Neural progenitor cell (in vitro differentiated cells): Measurements from ENCODE around the gene APOBEC3G. TPM values are rescaled to one million over a fixed set of nuclear protein-coding genes. Genes with fewer than 3 reads are reported as not detected.

Experiments used
- DNase-seq: peaks from one replicate; pipeline ENCODE4 v3.0.0-alpha.2; 2016; ENCODE audit warnings: low spot score
- H2AFZ ChIP-seq: fragments of 200-600 bp; sonication (generic); replicated peaks from 2 replicates; pipeline ENCODE4 v1.6.1; 2016; ENCODE audit warnings: antibody characterized with exemption
- H3F3A ChIP-seq: fragments of 200-600 bp; sonication (generic); 2 replicates; pipeline ENCODE4 v1.6.1; 2016; ENCODE audit warnings: antibody characterized with exemption, low read depth
- H3K27ac ChIP-seq: fragments of 200-600 bp; sonication (generic); 2 replicates; pipeline ENCODE4 v1.5.1; 2016; ENCODE audit warnings: mild to moderate bottlenecking
- H3K27me3 ChIP-seq: fragments of 200-600 bp; sonication (generic); 2 replicates; pipeline ENCODE4 v1.6.1; 2016; ENCODE audit warnings: mild to moderate bottlenecking, moderate library complexity
- H3K36me3 ChIP-seq: fragments of 200-600 bp; sonication (generic); 2 replicates; pipeline ENCODE4 v1.5.1; 2016
- H3K4me1 ChIP-seq: fragments of 200-600 bp; sonication (generic); 2 replicates; pipeline ENCODE4 v1.6.1; 2016; ENCODE audit warnings: mixed run types
- H3K4me2 ChIP-seq: fragments of 200-600 bp; sonication (generic); 2 replicates; pipeline ENCODE4 v1.6.1; 2016
- H3K4me3 ChIP-seq: fragments of 200-600 bp; sonication (generic); 2 replicates; pipeline ENCODE4 v1.5.1; 2016
- H3K79me2 ChIP-seq: fragments of 200-600 bp; sonication (generic); 2 replicates; pipeline ENCODE4 v1.6.1; 2016; ENCODE audit warnings: low read depth
- H3K9ac ChIP-seq: fragments of 200-600 bp; sonication (generic); 2 replicates; pipeline ENCODE4 v1.6.1; 2016
- H3K9me3 ChIP-seq: fragments of 200-600 bp; sonication (generic); 2 replicates; pipeline ENCODE4 v1.5.1; 2016; ENCODE audit warnings: low read depth
- H4K20me1 ChIP-seq: fragments of 200-600 bp; sonication (generic); 2 replicates; pipeline ENCODE4 v1.6.1; 2016; ENCODE audit warnings: low read depth
- H3K27ac Mint-ChIP-seq: 3 replicates; pipeline ENCODE4 v1.8.0; 2021; ENCODE audit warnings: mixed read lengths
- H3K27me3 Mint-ChIP-seq: 2 replicates; pipeline ENCODE4 v1.8.0; 2022; ENCODE audit warnings: low read depth, mild to moderate bottlenecking, inconsistent platforms, moderate library complexity, mixed read lengths; ENCODE audit not compliant: insufficient read depth
- H3K36me3 Mint-ChIP-seq: 3 replicates; pipeline ENCODE4 v1.8.0; 2021; ENCODE audit warnings: mixed read lengths
- H3K4me1 Mint-ChIP-seq: 3 replicates; pipeline ENCODE4 v1.8.0; 2021; ENCODE audit warnings: mixed read lengths
- H3K4me3 Mint-ChIP-seq: 3 replicates; pipeline ENCODE4 v1.8.0; 2021; ENCODE audit warnings: mild to moderate bottlenecking, moderate library complexity, mixed read lengths
- H3K9me3 Mint-ChIP-seq: 3 replicates; pipeline ENCODE4 v1.8.0; 2020; ENCODE audit warnings: mixed read lengths
- EZH2 ChIP-seq: fragments of 200-600 bp; sonication (generic); IDR thresholded peaks from 2 replicates; pipeline ENCODE4 v1.6.1; 2017; ENCODE audit warnings: antibody characterized with exemption, mild to moderate bottlenecking, moderate library complexity
- EZH2phosphoT487 ChIP-seq: fragments of 200-600 bp; sonication (generic); IDR thresholded peaks from 2 replicates; pipeline ENCODE4 v1.6.1; 2017; ENCODE audit warnings: antibody characterized with exemption
- total RNA-seq: library from RNA; depleted of rRNA; stranded (reverse); fragments of >200 nt; gene quantifications from 2 replicates; pipeline ENCODE4 v1.2.3, GENCODE V29; 2015; ENCODE audit warnings: low replicate concordance
- TF ChIP-seq, protein P1 (sequence below): fragments of 200-600 bp; sonication (generic); IDR thresholded peaks from 2 replicates; pipeline ENCODE4 v1.5.1; 2017; ENCODE audit warnings: antibody characterized with exemption, mild to moderate bottlenecking

Gene APOBEC3G
- total RNA-seq, 1 donor from 2014 or later: 0.30 TPM

GRCh38 chr22:39122772-39123470 lies 45.8 kb downstream of the APOBEC3G start:
- H3K9me3 Mint-ChIP-seq: no peaks in the 10 kb centered on the region
- no peaks in the 10 kb centered on the region for H3K36me3 ChIP-seq
- no peaks in the 10 kb centered on the region for H3F3A ChIP-seq
- no peaks in the 10 kb centered on the region for H3K27me3 ChIP-seq
- H3K4me3 Mint-ChIP-seq: peak overlapping the region; percentile 15
- H3K4me2 ChIP-seq: no peak overlapping the region
- H3K4me3 ChIP-seq: no peak overlapping the region
- no peaks in the 10 kb centered on the region for H4K20me1 ChIP-seq
- peaks cover 11% of the 10 kb centered on the region for H3K27me3 Mint-ChIP-seq
- H3K9me3 ChIP-seq: no peaks in the 10 kb centered on the region
- H2AFZ ChIP-seq: no peak overlapping the region
- H3K79me2 ChIP-seq: no peaks in the 10 kb centered on the region
- no peaks in the 10 kb centered on the region for H3K36me3 Mint-ChIP-seq
- no peak overlapping the region for H3K27ac ChIP-seq
- no peak overlapping the region for H3K9ac ChIP-seq
- no peak for DNase-seq
- H3K4me1 ChIP-seq: peaks cover 5% of the 10 kb centered on the region
- H3K27ac Mint-ChIP-seq: no peak overlapping the region
- peaks cover 17% of the 10 kb centered on the region for H3K4me1 Mint-ChIP-seq
- TF ChIP-seq EZH2phosphoT487 (no peak), EZH2 (no peak)
- TF ChIP-seq, protein P1, sequence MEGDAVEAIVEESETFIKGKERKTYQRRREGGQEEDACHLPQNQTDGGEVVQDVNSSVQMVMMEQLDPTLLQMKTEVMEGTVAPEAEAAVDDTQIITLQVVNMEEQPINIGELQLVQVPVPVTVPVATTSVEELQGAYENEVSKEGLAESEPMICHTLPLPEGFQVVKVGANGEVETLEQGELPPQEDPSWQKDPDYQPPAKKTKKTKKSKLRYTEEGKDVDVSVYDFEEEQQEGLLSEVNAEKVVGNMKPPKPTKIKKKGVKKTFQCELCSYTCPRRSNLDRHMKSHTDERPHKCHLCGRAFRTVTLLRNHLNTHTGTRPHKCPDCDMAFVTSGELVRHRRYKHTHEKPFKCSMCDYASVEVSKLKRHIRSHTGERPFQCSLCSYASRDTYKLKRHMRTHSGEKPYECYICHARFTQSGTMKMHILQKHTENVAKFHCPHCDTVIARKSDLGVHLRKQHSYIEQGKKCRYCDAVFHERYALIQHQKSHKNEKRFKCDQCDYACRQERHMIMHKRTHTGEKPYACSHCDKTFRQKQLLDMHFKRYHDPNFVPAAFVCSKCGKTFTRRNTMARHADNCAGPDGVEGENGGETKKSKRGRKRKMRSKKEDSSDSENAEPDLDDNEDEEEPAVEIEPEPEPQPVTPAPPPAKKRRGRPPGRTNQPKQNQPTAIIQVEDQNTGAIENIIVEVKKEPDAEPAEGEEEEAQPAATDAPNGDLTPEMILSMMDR: no peak

- H3K27me3 Mint-ChIP-seq: peaks cover 8% of the 10 kb centered on the region
- Histone ChIP-seq H3K4me1 (peaks cover 5% of the 10 kb centered on the region), H3K27me3 (no peaks in the 10 kb centered on the region), H3K4me3 (no peak overlapping the region), H3K9ac (no peak overlapping the region), H4K20me1 (no peaks in the 10 kb centered on the region), H2AFZ (peak overlapping the region; percentile 70), H3K79me2 (no peaks in the 10 kb centered on the region), H3K36me3 (no peaks in the 10 kb centered on the region), H3K4me2 (peak overlapping the region; percentile 67), H3K27ac (no peak overlapping the region), H3K9me3 (no peaks in the 10 kb centered on the region), H3F3A (no peaks in the 10 kb centered on the region)
- DNase-seq: peak; percentile 74
- no peaks in the 10 kb centered on the region for H3K36me3 Mint-ChIP-seq
- peak overlapping the region; percentile 79 for H3K27ac Mint-ChIP-seq
- H3K4me1 Mint-ChIP-seq: peaks cover 20% of the 10 kb centered on the region
- peaks cover 5% of the 10 kb centered on the region for H3K9me3 Mint-ChIP-seq
- H3K4me3 Mint-ChIP-seq: peak overlapping the region; percentile 63
- TF ChIP-seq EZH2 (no peak), EZH2phosphoT487 (no peak)
- TF ChIP-seq, protein P1: no peak
Observed at GRCh38 chr22:39123751-39124581, 46.9 kb downstream of the APOBEC3G start.

GRCh38 chr22:39125622-39126021 lies 48.5 kb downstream of the APOBEC3G start:
- H3K27ac ChIP-seq: no peak overlapping the region
- H3K4me2 ChIP-seq: no peak overlapping the region
- Mint-ChIP-seq H3K27me3 (peaks cover 10% of the 10 kb centered on the region), H3K36me3 (no peaks in the 10 kb centered on the region), H3K27ac (no peak overlapping the region), H3K4me1 (peaks cover 37% of the 10 kb centered on the region), H3K4me3 (peak overlapping the region; percentile 25), H3K9me3 (peaks cover 7% of the 10 kb centered on the region)
- TF ChIP-seq EZH2phosphoT487 (no peak), EZH2 (no peak)
- TF ChIP-seq, protein P1: no peak
- no peak overlapping the region for H3K9ac ChIP-seq
- H3K9me3 ChIP-seq: no peaks in the 10 kb centered on the region
- no peaks in the 10 kb centered on the region for H3K36me3 ChIP-seq
- H2AFZ ChIP-seq: no peak overlapping the region
- DNase-seq: no peak
- H3K27me3 ChIP-seq: no peaks in the 10 kb centered on the region
- H3K79me2 ChIP-seq: no peaks in the 10 kb centered on the region
- H4K20me1 ChIP-seq: peaks cover 8% of the 10 kb centered on the region
- peaks cover 14% of the 10 kb centered on the region for H3F3A ChIP-seq
- H3K4me3 ChIP-seq: no peak overlapping the region
- peaks cover 19% of the 10 kb centered on the region for H3K4me1 ChIP-seq
